Mesodermal cell (in vitro differentiated cells): Measurements from ENCODE around the gene DPH7.
A peak's percentile ranks its signal among the peaks of the same experiment; 100 is the strongest.
"Not testable (repeated sequence)": the region's sequence is repeated elsewhere in the genome, so short reads cannot be mapped to it uniquely, and the experiment has no call there.

Experiments used
- H3K27ac ChIP-seq: 2 replicates; pipeline ENCODE4 v1.7.0; 2013; ENCODE audit warnings: mild to moderate bottlenecking, low read depth, low read length, moderate library complexity; ENCODE audit not compliant: severe bottlenecking
- H3K36me3 ChIP-seq: 2 replicates; pipeline ENCODE4 v1.7.1; 2013; ENCODE audit warnings: mild to moderate bottlenecking, low read length, moderate library complexity; ENCODE audit not compliant: control insufficient read depth, insufficient read depth
- H3K4me1 ChIP-seq: one replicate; pipeline ENCODE4 v1.7.1; 2013; ENCODE audit warnings: mild to moderate bottlenecking, low read length; ENCODE audit not compliant: insufficient read depth, control insufficient read depth, poor library complexity, severe bottlenecking
- H3K4me3 ChIP-seq: 2 replicates; pipeline ENCODE4 v1.7.0; 2013; ENCODE audit warnings: low read length, control low read depth, mild to moderate bottlenecking; ENCODE audit not compliant: insufficient read depth, poor library complexity, severe bottlenecking; ENCODE audit errors: extremely low read depth
- H3K9me3 ChIP-seq: 2 replicates; pipeline ENCODE4 v1.7.1; 2013; ENCODE audit warnings: mild to moderate bottlenecking, low read length, moderate library complexity; ENCODE audit not compliant: control insufficient read depth
- WGBS, 2 experiments: methylation state at CpG; one replicate each; pipeline ENCODE4 v1.1.5; 2013; ENCODE audit warnings: missing lambda C conversion rate in 2 of 2; ENCODE audit not compliant: insufficient coverage in 2 of 2; 5-methylcytosine and 5-hydroxymethylcytosine counted together

The DPH7 gene

DNA sequence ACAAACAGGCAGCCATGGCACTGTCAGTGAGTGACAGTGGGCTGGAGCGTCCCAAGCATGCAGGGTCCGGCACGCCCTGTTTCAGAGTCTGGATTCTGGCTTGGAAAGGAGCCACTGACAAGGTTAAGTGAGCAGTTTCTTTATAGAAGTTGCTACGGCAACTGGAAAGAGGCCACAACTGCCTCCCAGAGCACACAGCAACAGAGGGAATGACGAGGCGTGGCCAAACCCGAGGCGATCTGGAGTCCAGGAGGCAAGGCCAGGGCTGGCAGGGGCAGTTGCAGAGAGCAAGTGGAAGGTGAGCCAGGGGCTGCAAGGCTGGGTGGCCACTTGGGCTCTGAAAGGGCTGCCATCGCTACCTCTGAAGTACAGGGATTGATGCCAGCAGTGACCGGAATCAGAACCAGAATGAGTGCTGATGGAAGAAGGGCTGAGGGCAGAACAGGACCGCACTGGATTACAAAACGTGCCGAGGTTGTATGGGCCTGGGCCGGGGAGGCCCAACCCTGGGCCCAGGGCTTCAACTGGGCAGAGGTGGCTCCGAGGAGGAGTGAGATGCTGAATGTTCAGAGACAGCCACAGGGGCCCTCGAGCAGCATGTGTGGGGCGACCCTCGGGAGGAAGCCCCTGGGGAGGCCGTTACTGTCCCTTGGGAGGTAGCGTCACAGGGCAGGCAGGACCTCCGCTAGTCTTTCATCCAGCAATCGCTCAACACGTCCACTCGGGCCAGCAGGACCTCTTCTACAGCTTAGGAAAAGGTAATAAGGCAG, 22.5 kb downstream of the DPH7 start:
- Histone ChIP-seq H3K4me3 (no peak overlapping the region), H3K4me1 (peaks cover 4% of the 10 kb centered on the region), H3K9me3 (no peaks in the 10 kb centered on the region), H3K27ac (peak overlapping the region; percentile 10), H3K36me3 (peaks cover 70% of the 10 kb centered on the region)
- 90 to 95% methylated on average over 23 to 24 of the region's 24 CpGs for WGBS, 2 experiments

DNA sequence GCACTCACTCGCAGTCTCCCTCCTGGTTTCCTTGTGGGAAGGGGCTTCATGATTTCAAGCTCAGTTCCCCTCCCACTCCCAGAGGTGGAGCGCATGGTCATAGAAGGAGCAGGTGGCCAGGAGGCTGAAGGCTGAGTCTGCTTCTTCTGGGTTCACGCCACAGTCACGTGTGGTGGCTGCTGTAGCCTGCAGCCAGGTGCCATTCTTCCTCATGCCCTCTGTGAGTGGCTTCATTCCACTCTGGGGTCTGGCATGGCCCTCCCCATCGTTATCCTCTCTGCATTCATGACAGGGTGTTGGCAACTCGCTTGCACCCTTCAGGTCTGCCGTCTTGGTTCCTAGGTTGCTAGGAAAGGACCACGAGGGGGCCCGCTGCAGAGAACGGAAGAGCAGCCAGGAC, 23.5 kb downstream of the DPH7 start:
- Histone ChIP-seq H3K4me1 (peaks cover 4% of the 10 kb centered on the region), H3K9me3 (no peaks in the 10 kb centered on the region), H3K36me3 (peaks cover 63% of the 10 kb centered on the region), H3K27ac (no peak overlapping the region), H3K4me3 (no peak overlapping the region)
- WGBS, 2 experiments = 94 to 95% methylated on average over 9 to 10 of the region's 10 CpGs

DNA sequence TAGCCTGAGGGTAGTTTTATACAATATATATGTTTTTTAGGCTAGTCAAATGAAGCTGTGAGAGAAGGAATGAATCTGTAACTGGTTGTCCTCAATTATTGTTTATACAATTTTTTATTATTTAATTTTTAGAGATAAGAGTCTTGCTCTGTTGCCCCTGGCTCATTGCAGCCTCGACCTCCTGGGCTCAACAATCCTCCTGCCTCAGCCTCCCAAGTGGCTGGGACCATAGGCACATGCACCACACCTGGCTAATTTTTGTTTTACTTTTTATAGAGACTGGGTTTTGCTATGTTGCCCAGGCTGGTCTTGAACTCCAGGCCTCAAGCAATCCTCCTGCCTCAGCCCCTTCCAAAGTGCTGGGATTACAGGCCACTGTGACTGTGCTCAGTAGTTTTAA, 24.4 kb downstream of the DPH7 start:
- WGBS, 2 experiments = no CpG with 5 or more reads among the region's 1 CpG
- no peak overlapping the region for H3K27ac ChIP-seq

DNA sequence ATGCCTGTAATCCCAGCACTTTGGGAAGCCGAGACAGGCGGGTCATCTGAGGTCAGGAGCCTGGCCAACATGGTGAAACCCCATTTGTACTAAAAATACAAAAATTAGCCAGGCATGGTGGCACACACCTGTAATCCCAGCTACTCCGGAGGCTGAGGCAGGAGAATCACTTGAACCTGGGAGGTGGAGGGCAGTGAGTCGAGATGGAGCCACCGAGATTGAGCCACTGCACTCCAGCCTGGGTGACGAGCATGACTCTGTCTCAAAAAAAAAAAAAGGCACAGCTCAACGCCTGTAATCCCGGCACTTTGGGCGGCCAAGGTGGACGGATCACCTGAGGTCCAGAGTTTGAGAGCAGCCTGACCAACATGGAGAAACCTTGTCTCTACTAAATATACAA, 25.1 kb downstream of the DPH7 start:
- not testable (repeated sequence) for H3K4me1 ChIP-seq, H3K9me3 ChIP-seq, H3K27ac ChIP-seq, H3K4me3 ChIP-seq
- peaks cover 55% of the 10 kb centered on the region for H3K36me3 ChIP-seq
- WGBS, 2 experiments = 91 to 93% methylated on average over 6 to 9 of the region's 10 CpGs

More for the DNA sequence above, 24.4 kb downstream of the DPH7 start:
- Histone ChIP-seq H3K4me3 (no peak overlapping the region), H3K9me3 (no peaks in the 10 kb centered on the region), H3K4me1 (peaks cover 4% of the 10 kb centered on the region), H3K36me3 (peaks cover 56% of the 10 kb centered on the region)

DNA sequence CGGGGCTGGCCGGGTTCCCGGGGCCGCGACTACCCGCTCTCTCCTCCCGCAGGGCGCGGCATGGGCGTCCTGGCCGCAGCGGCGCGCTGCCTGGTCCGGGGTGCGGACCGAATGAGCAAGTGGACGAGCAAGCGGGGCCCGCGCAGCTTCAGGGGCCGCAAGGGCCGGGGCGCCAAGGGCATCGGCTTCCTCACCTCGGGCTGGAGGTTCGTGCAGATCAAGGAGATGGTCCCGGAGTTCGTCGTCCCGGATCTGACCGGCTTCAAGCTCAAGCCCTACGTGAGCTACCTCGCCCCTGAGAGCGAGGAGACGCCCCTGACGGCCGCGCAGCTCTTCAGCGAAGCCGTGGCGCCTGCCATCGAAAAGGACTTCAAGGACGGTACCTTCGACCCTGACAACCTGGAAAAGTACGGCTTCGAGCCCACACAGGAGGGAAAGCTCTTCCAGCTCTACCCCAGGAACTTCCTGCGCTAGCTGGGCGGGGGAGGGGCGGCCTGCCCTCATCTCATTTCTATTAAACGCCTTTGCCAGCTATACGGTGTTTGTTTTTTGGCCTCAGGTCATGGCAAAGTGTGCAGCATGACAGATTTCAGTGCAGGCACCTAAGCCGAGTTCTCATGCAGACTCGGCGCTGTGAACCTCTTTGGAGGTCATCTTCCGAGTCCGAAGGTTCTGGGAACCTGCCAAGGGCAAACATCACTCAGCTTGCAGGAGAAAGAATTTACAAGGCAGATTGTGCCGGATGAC, 26.5 kb downstream of the DPH7 start:
- Histone ChIP-seq H3K36me3 (peaks cover 42% of the 10 kb centered on the region), H3K9me3 (no peaks in the 10 kb centered on the region), H3K27ac (peak overlapping the region; percentile 49), H3K4me1 (peaks cover 4% of the 10 kb centered on the region), H3K4me3 (peak overlapping the region; percentile 68)
- WGBS, 2 experiments = 16% methylated on average over 45 to 48 of the region's 58 CpGs

DNA sequence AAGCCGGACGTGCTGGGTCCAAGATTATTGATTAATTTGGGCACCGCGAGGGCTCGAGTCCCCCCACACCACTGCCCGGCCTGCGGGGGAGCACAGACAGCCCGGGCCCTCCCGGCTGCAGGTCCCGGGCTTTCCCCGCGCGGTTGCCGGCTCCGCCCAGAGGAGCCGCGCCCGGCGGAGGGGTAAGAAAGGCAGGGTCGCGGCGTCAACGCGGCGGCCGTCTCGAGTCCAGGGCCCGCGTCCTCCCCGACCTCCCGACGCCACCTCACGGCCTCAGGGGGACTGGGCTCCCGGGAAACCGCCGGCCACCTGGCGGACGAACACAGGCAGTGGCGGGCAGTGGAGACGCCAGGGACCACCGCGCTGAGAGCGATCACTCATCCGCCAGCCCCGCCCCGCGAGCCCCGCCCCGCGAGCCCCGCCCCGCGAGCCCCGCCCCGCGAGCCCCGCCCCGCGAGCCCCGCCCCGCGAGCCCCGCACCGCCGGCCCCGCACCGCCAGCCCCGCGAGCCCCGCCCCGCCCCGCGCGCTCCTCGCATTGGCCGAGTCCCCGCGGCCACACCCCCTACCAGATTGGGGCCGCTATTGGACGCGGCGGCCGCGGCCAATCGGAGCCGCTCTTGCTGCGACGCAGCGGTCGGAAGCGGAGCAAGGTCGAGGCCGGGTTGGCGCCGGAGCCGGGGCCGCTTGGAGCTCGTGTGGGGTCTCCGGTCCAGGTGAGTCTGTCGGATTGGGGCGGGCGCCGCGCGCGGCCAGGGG, 27.3 kb downstream of the DPH7 start, which contains the start of gene MRPL41:
Gene MRPL41 (plus strand): TSS at position 616 of the 758 bp plus-strand sequence. CDS start 203 bp downstream, outside the sequence.
- Histone ChIP-seq H3K36me3 (peaks cover 34% of the 10 kb centered on the region), H3K27ac (peak within 1 kb of the TSS; percentile 59), H3K9me3 (no peaks in the 10 kb centered on the region), H3K4me1 (peaks cover 4% of the 10 kb centered on the region), H3K4me3 (peak within 1 kb of the TSS; percentile 68)
- 0% methylated on average over 54 to 72 of the region's 106 CpGs for WGBS, 2 experiments

DNA sequence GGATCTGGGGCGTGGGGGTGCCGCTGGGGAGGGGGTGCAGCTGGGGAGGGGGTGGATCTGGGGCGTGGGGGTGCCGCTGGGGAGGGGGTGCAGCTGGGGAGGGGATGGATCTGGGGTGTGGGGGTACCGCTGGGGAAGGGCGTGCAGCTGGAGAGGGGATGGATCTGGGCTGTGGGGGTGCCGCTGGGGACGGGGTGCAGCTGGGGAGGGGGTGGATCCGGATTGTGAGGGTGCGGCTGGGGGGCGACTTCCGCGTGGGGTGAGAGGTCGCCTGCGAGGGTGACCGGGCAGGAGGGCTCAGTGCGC, 27.8 kb downstream of the DPH7 start:
- WGBS, 2 experiments = 6 to 7% methylated on average over 3 to 7 of the region's 17 CpGs

DNA sequence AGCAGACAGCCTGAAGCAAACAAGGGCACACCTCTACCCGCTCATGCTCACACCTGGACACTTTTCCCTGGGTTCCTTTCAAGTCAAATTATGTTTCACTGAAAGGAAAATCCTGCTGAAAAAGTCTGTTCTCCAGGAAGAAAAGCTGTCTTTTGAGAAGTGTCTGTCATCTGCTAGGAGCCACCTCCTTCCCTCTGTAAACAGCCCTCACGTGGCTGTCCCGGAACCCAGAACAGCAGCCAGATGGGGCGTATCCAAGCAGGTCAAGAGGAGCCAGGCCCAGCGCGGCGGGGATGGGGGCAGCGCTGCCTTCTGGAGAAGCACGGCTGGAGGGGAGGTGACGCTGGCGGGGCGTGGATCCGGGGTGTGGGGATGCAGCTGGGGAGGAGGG, 28.5 kb downstream of the DPH7 start, which contains the start of gene PNPLA7:
Gene PNPLA7 (minus strand): TSS at position 172 of the 391 bp plus-strand sequence. CDS start 205 bp downstream, outside the sequence.
- Histone ChIP-seq H3K9me3 (peaks cover 6% of the 10 kb centered on the region), H3K4me3 (peak within 1 kb of the TSS; percentile 54), H3K27ac (peak within 1 kb of the TSS; percentile 59), H3K36me3 (peaks cover 24% of the 10 kb centered on the region), H3K4me1 (peaks cover 4% of the 10 kb centered on the region)
- 10 to 23% methylated on average over 7 to 12 of the region's 13 CpGs for WGBS, 2 experiments

More for the DNA sequence above, 27.8 kb downstream of the DPH7 start:
- peaks cover 29% of the 10 kb centered on the region for H3K36me3 ChIP-seq
- H3K4me3 ChIP-seq = peak overlapping the region; percentile 54
- H3K4me1 ChIP-seq, H3K9me3 ChIP-seq: not testable (repeated sequence)
- H3K27ac ChIP-seq = peak overlapping the region; percentile 59

DNA sequence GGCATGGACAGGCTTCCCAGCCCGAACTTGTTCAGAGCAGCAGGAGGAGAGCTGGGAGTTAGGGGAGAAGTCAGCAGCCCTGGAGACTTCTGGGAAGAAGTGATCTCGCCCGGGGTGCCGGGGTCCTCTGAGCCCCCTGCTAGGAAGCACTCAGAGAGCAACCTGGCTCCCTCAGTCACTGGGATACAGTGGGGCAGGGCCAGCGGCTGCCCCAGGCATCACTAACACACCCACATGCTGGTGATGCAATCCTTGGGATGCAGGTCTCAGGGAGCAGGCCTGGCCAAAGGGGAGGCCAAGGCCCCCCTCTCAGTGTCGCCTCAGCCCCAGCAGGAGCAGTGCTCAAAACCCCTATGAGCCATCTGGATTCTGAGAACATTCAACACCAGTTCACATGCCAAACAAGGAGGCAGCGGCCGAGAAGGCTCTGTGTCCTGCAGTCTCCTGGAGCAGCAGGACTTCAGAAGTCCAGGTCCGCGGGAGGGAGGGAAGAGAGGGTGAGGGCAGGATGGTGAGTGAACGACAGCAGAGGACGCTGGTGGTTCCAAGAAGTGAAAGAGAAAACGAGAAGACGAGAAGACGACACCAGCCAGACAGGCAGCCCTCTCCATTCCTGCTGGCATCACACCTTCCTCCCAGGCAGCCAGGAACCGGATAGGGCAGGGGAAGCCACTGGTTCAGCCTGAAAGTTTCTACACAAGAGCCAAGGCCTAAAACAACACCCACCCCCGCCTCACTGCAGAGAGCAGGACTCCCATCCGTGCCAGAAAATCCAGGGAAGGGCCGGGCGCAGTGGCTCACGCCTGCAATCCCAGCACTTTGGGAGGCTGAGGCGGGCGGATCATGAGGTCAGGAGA, 30.8 kb downstream of the DPH7 start:
- 91 to 97% methylated on average over 11 to 22 of the region's 23 CpGs for WGBS, 2 experiments
- Histone ChIP-seq H3K4me3 (no peak overlapping the region), H3K9me3 (peaks cover 6% of the 10 kb centered on the region)

DNA sequence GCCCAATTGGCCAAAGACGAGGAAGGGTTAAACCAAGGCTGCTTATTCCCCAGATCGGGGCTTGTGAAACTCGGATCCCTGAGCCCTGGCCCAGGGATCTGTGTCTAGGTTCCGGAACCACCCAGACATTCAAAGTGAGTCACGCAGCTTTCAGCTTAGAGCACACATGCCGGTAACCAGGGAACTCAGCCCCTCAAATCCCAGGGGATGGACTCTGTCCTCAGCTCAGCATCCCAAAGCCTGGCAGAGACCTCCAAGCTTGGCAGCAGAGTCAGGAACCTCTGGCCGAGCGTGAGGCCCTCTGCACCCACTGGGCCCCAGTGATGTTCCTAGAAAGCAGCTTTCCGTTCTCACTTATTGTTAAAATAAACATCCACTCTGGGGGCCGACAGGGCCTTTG, 33.6 kb downstream of the DPH7 start:
- peaks cover 15% of the 10 kb centered on the region for H3K4me1 ChIP-seq
- H3K9me3 ChIP-seq = peaks cover 6% of the 10 kb centered on the region
- no peaks in the 10 kb centered on the region for H3K36me3 ChIP-seq
- H3K27ac ChIP-seq = no peak overlapping the region
- H3K4me3 ChIP-seq = no peak overlapping the region
- WGBS, 2 experiments = 92 to 94% methylated on average over 8 to 9 of the region's 10 CpGs

More for the DNA sequence above, 30.8 kb downstream of the DPH7 start:
- H3K27ac ChIP-seq = no peak overlapping the region
- H3K4me1 ChIP-seq = peaks cover 7% of the 10 kb centered on the region
- H3K36me3 ChIP-seq = peaks cover 4% of the 10 kb centered on the region
